PC-3 (cell line): ENCODE data around the gene HINT3.

Experiments
- CTCF ChIP-seq: fragments of 300-600 bp; sonication (generic); conservative IDR thresholded peaks from 2 replicates; pipeline ENCODE4 v1.5.1; 2017; ENCODE audit warnings: antibody characterized with exemption, low read depth, mild to moderate bottlenecking, low read length
- EZH2 ChIP-seq: fragments of 300-600 bp; sonication (generic); IDR thresholded peaks from one replicate; pipeline ENCODE4 v1.6.1; 2017; ENCODE audit warnings: antibody characterized with exemption, mild to moderate bottlenecking, low read length; ENCODE audit not compliant: unreplicated experiment
- EZH2phosphoT487 ChIP-seq: fragments of 300-600 bp; sonication (generic); IDR thresholded peaks from 2 replicates; pipeline ENCODE4 v1.6.1; 2018; ENCODE audit warnings: mild to moderate bottlenecking, antibody characterized with exemption, low read length, borderline replicate concordance

- TF ChIP-seq CTCF (no peak), EZH2 (no peak), EZH2phosphoT487 (no peak)
Measured at GRCh38 chr6:125910527-125910926, 46.0 kb upstream of the HINT3 start.
